WTC11 (cell line): Measurements from ENCODE around the gene ZBTB22.

Experiments
- CREB1 ChIP-seq: sonication (generic); formaldehyde crosslinking; IDR thresholded peaks from 2 replicates; pipeline ENCODE4 v1.8.0; 2023; ENCODE audit warnings: mild to moderate bottlenecking, missing genetic modification reagents
- CTCF ChIP-seq: fragments of 200-600 bp; IDR thresholded peaks from 2 replicates; pipeline ENCODE4 v1.8.0; 2022; ENCODE audit warnings: antibody characterized with exemption
- TP53 ChIP-seq: sonication (generic); formaldehyde crosslinking; IDR thresholded peaks from 2 replicates; pipeline ENCODE4 v1.8.1; 2023; ENCODE audit warnings: mild to moderate bottlenecking, missing genetic modification reagents
- ZNF232 ChIP-seq: sonication (generic); formaldehyde crosslinking; IDR thresholded peaks from 2 replicates; pipeline ENCODE4 v1.8.0; 2022; ENCODE audit warnings: mild to moderate bottlenecking, missing genetic modification reagents

- TF ChIP-seq CTCF (no peak), CREB1 (CRISPR knock-in tag) (no peak), TP53 (CRISPR knock-in tag) (no peak), ZNF232 (CRISPR knock-in tag) (no peak)
These were observed 38.3 kb downstream of the ZBTB22 start for GRCh38 chr6:33279257-33279695.
